HT-29 (cell line): ENCODE measurements around the gene MAN1B1. TPM values are rescaled to one million over a fixed set of nuclear protein-coding genes. Genes with fewer than 3 reads are reported as not detected.

Source experiments
- DNase-seq: peaks from one replicate; pipeline ENCODE4 v3.0.0-alpha.2; 2015; ENCODE audit warnings: low spot score
- total RNA-seq: library from RNA; depleted of rRNA; stranded (reverse); fragments of >200 nt; shearing (Covaris generic); gene quantifications from 2 replicates; pipeline ENCODE4 v1.2.3, GENCODE V29; 2014

MAN1B1 gene
- total RNA-seq, 1 experiment from 2014 or later, result 104 TPM

- no peak for DNase-seq
These were observed 18.0 kb upstream of the MAN1B1 start for GRCh38 chr9:137068539-137069507.

DNA sequence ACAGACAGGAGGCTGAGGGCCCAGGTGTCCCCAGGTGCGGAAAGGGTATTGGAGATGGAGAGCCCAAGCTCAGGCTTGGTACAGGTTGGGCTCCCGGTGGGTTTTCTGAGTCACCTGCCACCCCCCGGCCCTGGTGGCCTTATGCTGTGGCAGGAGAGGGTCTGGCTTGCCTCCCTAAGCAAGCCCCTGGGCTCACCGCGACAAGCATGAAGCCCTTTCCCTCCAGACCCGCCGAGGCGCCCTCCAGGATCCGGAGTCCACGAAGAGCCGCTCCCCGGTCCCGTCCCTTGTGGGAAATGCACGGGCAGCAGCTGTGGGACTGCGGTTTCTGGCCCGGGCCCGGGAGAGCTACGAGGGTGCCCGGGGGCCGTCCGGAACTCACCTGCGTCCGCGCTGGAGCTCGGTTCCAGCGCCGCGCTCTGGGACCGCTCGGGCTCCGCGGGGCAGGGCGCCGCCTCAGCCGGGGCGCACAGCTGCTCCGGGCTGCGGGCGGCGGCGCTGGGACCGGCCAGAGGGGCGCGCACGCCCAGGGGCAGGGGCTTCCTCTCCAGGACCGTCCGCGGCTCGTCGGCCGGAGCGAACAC is 17.2 kb upstream of the MAN1B1 start:
- DNase-seq, result no peak

DNA sequence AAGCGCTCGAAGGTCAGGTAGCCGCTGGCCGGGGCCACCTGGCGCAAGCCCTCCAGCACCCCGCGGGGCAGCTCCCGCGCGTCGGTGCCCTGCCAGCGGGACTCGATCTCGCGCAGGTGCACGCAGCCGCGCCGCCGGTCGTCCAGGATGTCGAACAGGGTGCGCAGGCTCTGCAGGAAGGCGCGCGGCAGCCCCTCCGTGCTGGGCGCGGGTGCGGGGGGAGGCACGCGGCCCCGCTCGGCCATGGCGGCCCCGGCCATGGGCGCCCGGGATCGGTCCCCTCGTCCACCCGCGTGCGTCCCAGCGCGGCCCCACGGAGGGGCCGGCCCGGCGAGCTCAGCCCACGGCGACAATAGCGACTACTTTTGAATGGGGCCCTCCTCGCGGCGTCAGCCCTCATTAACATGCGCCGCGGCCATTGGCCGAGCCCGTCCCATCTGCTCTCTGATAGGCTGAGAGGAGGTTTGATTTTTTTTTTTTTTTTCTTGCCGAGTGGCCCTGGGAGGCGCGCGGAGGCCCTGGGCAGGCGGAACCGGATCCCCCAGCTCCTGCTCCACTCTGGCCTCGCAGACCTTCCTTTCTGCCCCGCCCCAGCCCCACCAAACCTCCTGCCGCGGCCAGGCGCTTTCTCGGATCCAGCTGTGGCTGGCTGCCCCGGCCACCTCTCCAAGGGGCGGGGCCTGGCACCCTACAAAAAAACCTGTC is 16.4 kb upstream of the MAN1B1 start, which contains the start of gene SAPCD2:
TSS of gene SAPCD2 (minus strand) at position 357 of the 705 bp plus-strand sequence. CDS start at position 260, 97 bp downstream.
- peak; percentile 91 for DNase-seq

DNA sequence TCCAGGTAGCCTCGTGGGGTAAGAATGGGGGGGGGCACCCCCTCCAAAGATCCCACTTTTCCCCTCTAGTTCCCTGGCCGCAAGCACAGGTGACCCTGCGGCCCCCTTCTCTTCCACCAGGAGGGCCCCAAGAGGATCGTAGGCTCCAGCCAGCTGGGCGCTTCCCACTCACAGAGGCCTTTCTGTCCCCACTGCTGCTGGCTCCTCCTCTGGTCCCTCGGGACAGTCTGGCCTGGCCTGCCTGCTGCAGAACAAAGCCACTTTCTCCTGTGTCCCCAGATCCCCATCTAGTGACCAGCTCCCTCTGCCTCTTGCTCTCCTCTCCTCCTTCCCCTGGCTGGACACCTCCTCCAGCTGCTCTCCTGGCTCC is 15.9 kb upstream of the MAN1B1 start:
- peak; percentile 65 for DNase-seq

DNA sequence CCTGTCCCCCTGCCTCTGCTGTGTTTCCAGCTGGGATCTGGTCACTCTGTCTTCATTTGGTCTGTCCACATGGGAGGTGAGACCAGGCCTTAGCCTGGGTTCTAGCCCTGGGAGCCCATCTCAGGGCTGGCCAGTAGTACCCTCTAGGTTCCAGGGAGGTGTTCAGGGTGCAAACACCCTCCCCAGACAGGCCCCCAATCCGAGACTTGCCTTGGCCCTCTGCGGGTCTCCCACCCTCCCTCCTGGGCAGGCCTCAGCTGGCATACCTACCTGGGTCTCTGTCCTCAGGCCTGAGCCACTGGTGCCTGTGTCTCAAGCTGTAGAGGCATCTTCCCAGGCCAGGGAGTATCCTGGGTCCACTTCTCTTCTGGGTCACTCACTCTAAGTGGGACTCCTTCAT is 15.5 kb upstream of the MAN1B1 start:
- no peak for DNase-seq

- DNase-seq, result no peak
These were observed 12.8 kb upstream of the MAN1B1 start for GRCh38 chr9:137073992-137074399.

DNA sequence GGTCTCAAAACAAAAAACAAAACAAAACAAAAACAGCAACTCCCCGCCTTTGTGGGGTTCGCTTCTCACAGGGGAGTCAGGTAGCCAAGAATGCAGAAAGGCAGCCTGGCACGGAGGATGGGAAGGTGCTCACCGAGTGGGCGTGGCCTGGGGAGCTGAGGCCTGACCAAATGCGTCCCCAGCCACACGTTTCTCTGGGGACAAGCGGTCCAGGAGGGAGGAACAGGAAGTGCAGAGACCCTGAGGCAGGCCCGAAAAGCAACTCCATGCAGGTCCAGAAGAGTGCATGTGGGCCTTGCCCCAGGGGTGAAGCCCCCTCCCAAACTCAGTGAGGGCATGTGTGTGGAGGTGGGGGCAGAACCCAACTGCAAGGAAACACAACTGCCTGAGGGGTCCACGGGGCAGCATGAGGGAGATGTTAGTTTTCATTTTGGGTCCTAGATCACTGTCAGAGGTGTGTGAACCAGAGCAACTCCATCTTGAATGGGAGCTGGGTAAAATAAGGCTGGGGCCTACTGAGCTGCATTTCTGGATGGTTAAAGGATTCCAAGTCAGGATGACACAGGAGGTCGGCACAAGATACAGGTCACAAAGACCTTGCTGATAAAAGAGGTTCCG is 12.0 kb upstream of the MAN1B1 start:
- DNase-seq, result no peak

DNA sequence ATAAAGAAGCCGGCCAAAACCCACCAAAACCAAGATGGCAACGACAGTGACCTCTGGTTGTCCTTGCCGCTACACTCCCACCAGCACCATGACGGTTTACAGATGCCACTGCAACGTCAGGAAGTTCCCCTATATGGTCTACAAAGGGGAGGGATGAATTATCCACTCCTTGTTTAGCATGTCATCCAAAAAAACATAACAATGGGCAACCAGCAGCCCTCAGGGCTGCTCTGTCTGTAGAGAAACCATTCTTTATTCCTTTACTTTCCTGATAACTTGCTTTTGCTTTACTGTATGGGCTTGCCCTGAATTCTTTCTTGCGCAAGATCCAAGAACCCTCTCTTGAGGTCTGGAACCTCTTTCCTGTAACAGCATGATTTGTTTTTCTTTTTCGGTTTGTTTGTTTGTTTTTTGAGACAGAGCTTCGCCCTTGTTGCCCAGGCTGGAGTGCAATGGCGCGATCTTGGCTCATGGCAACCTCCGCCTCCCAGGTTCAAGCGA is 11.5 kb upstream of the MAN1B1 start:
- no peak for DNase-seq

- no peak for DNase-seq
These were observed 10.2 kb upstream of the MAN1B1 start for GRCh38 chr9:137076636-137077009.

DNA sequence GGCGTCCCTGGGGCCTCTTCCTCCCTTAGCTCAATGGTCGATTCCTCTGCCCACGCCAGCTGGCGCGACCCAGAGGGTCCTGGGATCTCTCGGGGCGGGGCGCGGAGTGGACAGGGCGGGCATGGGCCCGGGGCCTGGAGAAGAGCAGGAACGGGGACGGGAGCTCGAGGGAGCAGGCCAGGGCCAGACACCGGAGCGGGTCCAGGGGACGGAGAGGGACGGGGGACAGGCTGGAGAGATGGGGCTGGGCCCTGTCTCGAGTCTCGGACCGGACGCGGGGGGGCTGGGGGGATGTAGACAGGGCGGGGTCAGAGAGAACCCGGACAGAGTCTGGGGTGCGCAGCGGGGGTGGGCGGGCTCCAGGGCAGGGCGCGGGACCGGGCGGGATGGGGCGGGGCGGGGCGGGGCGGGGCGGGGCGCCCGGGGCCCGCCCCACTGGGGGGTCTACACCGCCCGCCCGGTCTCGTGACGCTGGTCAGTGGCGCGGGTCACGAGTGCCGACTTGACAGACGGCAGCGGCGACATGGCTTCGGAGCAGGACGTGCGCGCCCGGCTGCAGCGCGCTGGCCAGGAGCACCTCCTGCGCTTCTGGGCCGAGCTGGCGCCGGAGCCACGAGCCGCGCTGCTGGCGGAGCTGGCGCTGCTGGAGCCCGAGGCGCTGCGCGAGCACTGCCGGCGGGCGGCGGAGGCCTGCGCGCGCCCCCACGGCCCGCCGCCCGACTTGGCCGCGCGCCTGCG is 9.6 kb upstream of the MAN1B1 start, which contains the start of gene UAP1L1:
TSS of gene UAP1L1 (plus strand) at position 508 of the 738 bp plus-strand sequence. CDS start at position 524, 16 bp downstream.
- DNase-seq, result no peak

DNA sequence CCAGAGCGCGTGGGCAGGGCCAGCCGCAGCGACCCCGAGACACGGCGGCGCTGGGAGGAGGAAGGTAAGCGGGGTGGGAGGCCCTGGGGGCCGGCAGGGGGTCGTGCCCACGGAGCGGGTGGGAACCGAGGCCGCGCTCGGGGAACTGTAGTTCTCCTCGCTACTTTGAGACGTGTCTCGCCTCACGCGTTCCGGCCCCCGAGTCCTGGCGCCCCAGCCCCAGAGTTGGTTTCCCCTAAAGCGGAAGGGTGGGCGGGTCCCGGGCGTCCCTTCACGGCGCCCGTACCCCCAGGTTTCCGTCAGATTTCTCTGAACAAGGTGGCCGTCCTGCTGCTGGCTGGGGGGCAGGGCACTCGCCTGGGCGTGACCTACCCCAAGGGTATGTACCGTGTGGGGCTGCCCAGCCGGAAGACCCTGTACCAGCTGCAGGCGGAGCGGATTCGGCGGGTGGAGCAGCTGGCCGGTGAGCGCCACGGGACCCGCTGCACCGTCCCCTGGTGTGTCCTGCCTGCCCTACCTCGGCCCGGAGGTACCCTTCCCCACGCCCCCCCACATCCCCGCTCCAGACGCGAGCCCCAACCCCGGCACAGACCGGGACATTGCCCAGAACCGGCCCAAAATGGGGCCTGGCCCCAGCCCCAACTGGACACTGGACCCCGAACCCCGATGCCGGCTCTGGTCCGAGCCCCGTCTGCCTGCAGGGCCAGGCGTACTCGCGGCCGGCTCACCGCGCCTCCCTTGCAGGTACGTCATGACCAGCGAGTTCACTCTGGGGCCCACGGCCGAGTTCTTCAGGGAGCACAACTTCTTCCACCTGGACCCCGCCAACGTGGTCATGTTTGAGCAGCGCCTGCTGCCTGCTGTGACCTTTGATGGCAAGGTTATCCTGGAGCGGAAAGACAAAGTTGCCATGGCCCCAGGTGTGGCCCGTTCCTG is 8.8 kb upstream of the MAN1B1 start:
- DNase-seq, result no peak

DNA sequence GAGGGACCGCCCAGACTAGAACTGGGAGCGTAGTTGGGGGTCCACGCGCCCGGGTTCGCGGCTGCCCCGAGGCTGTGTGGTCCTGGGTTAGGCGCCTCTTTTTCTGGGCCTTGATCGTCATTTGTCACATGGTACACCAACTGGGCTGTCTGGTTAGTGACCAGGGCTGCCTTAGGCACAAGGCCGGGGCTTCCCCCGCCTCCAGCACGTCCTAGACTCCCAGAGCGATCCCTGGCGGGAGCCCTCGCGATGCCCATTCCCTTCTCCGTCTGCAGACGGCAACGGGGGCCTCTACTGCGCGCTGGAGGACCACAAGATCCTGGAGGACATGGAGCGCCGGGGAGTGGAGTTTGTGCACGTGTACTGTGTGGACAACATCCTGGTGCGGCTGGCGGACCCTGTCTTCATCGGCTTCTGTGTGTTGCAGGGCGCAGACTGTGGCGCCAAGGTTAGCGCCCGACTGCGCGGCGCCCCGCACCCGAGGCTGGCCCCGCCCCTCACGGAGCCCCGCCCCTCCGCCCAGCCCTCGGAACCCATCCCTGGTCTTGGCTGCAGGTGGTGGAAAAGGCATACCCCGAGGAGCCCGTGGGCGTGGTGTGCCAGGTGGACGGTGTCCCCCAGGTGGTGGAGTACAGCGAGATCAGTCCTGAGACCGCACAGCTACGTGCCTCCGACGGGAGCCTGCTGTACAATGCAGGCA is 7.9 kb upstream of the MAN1B1 start:
- no peak for DNase-seq

DNA sequence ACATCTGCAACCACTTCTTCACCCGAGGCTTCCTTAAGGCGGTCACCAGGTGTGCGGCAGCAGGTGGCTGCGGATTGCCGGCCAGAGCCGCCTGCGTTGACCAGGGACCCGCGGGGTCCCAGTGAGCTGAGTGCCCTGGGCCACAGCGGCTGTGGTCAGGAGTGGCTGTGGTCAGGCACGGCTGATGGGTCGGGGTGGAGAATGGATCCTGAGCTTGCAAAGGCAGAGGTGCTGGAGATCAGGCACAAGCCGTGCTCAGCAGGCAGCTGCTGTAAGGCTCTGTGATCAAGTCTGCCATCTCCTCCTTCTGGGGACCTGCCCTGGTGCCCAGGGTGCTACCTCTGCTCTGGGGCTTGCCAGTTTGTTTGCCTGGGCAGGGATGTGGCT is 7.4 kb upstream of the MAN1B1 start:
- DNase-seq, result no peak

- no peak for DNase-seq
These were observed 6.3 kb upstream of the MAN1B1 start for GRCh38 chr9:137080260-137081122.

DNA sequence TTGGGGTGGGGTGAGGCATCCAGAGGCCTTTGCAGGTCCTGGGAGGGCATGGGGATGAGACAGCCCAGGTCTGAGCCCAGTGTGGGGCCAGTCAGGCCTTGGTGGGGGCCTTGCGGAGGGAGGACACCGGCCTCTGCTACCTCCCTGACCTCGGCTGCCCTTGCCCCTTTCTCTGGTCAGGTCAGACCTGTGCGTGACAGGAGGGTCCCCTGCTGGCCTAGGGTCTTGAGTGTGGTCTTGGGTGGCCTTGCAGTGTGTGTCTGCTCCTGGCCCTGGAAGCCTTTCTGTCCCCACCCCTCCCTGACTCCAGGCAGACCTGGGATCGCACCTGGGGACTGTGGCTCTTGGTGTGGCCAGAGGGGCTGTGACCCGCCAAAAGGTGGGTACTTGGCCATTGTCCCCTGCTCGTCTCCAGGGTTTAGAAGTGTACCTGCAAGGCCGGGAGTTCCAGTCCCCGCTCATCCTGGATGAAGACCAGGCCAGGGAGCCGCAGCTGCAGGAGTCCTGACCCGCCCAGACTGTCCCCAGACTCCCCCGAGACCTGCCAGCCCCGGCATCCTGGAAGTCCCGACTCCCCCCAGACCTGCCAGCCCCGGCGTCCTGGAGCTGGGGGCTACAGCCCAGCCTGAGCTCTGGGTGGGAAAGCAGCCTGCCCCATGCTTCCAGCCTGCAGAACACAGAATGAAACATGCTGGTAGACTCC is 4.4 kb upstream of the MAN1B1 start:
- no peak for DNase-seq

GRCh38 chr9:137082925-137083290 is 3.9 kb upstream of the MAN1B1 start:
- DNase-seq, result no peak

- peak; percentile 94 for DNase-seq
These were observed 3.3 kb upstream of the MAN1B1 start for GRCh38 chr9:137083394-137084004.
